ENCODE data around the gene WARS2.

WARS2 gene

GRCh38 chr1:118999348-119000071 is 140.9 kb downstream of the WARS2 start:
- no peak for DNase-seq (ENCODE audit: low read depth)

GRCh38 chr1:118998171-118998570 is 142.3 kb downstream of the WARS2 start:
- no peak for DNase-seq (ENCODE audit: low read depth)

GRCh38 chr1:118997225-118997624 is 143.2 kb downstream of the WARS2 start:
- no peak for DNase-seq (ENCODE audit: low read depth)

GRCh38 chr1:118995312-118996016 is 145.0 kb downstream of the WARS2 start:
- DNase-seq (ENCODE audit: low read depth): no peak

- no peak for DNase-seq (ENCODE audit: low read depth)
Observed at GRCh38 chr1:118993700-118994026, 146.8 kb downstream of the WARS2 start.

GRCh38 chr1:118992868-118993699 is 147.4 kb downstream of the WARS2 start:
- no peak for DNase-seq (ENCODE audit: low read depth)

GRCh38 chr1:118992237-118992825 is 148.1 kb downstream of the WARS2 start:
- no peak for DNase-seq (ENCODE audit: low read depth)

- DNase-seq (ENCODE audit: low read depth): no peak
Observed at GRCh38 chr1:118991448-118991847, 149.0 kb downstream of the WARS2 start.

- DNase-seq (ENCODE audit: low read depth): no peak
Observed at GRCh38 chr1:118990513-118991152, 149.8 kb downstream of the WARS2 start.

GRCh38 chr1:118989878-118990378 is 150.5 kb downstream of the WARS2 start:
- no peak for DNase-seq (ENCODE audit: low read depth)

- no peak for DNase-seq (ENCODE audit: low read depth)
Observed at GRCh38 chr1:118989006-118989815, 151.2 kb downstream of the WARS2 start.

- DNase-seq (ENCODE audit: low read depth): no peak
Observed at GRCh38 chr1:118988186-118989005, 152.1 kb downstream of the WARS2 start, which contains the start of gene TBX15. Gene TBX15, minus strand, starts transcription at chr1:118988343. Its CDS starts 548 bp downstream, at chr1:118987795.

- DNase-seq (ENCODE audit: low read depth): no peak
Observed at GRCh38 chr1:118987468-118988185, 152.8 kb downstream of the WARS2 start.

- no peak for DNase-seq (ENCODE audit: low read depth)
Observed at GRCh38 chr1:118986555-118987467, 153.6 kb downstream of the WARS2 start.

GRCh38 chr1:118985640-118986554 is 154.6 kb downstream of the WARS2 start:
- DNase-seq (ENCODE audit: low read depth): no peak

- DNase-seq (ENCODE audit: low read depth): no peak
Observed at GRCh38 chr1:118984722-118985639, 155.5 kb downstream of the WARS2 start.
